DOHH2 (cell line): ENCODE measurements around the gene TAX1BP3.

ENCODE experiments used
- EZH2phosphoT487 ChIP-seq: fragments of 200-600 bp; sonication (generic); IDR thresholded peaks from 2 replicates; pipeline ENCODE4 v1.6.1; 2017; ENCODE audit warnings: borderline replicate concordance, mild to moderate bottlenecking, antibody characterized with exemption, low read length, moderate library complexity, mixed read lengths
- TF ChIP-seq, protein P1 (sequence below): fragments of 200-600 bp; sonication (generic); IDR thresholded peaks from one replicate; pipeline ENCODE4 v1.5.1; 2014; ENCODE audit warnings: antibody characterized with exemption, mild to moderate bottlenecking, low read depth, low read length; ENCODE audit not compliant: poor library complexity, severe bottlenecking

DNA sequence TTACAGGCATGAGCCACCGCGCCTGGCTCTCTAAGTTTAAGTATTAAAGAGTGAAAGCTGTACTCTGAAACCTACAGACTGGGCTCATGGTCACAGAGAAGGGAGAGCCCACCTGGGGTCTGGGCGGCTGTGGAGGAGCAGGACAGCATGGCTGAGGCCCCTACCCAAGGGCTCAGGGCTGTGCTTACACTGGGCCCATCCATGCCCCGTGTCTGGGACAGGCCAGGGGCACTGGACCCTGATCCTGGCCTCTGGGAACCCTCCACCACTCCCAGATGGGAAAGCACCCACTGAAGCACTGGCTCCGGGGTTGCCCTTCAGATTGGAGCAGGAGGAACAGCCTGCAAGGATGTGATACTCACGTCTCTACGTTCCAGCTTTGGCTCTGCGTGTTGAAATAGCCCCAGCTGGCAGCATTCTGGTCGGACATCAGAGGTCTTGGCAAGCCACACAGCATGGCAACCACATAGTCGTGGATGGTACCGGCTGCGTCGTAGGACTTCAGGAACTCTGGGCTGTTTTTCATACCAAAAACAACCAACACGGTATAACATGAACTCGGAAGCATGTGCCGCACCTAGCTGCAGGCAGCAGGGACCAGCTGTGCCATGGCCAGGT is 45.3 kb downstream of the TAX1BP3 start:
- TF ChIP-seq, protein P1, sequence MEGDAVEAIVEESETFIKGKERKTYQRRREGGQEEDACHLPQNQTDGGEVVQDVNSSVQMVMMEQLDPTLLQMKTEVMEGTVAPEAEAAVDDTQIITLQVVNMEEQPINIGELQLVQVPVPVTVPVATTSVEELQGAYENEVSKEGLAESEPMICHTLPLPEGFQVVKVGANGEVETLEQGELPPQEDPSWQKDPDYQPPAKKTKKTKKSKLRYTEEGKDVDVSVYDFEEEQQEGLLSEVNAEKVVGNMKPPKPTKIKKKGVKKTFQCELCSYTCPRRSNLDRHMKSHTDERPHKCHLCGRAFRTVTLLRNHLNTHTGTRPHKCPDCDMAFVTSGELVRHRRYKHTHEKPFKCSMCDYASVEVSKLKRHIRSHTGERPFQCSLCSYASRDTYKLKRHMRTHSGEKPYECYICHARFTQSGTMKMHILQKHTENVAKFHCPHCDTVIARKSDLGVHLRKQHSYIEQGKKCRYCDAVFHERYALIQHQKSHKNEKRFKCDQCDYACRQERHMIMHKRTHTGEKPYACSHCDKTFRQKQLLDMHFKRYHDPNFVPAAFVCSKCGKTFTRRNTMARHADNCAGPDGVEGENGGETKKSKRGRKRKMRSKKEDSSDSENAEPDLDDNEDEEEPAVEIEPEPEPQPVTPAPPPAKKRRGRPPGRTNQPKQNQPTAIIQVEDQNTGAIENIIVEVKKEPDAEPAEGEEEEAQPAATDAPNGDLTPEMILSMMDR: no peak
- TF ChIP-seq EZH2phosphoT487: no peak
